Caco-2 (cell line): Measurements from ENCODE around the gene TSPAN9. TPM values are rescaled to one million over a fixed set of nuclear protein-coding genes. Genes with fewer than 3 reads are reported as not detected.

Experiments used
- BruUV-seq: library from RNA; stranded (reverse); fragments of 400-500 nt; replicated peaks from 2 replicates; lab custom pipeline; 2021; lab: Mats Ljungman, UMichigan
- CTCF ChIA-PET: fragments of 300-600 bp; sonication (Branson Sonifier 250); formaldehyde crosslinking; loops from one replicate; lab custom pipeline; 2022; ENCODE audit warnings: antibody characterized with exemption; lab: Charles Lee
- POLR2A ChIA-PET: fragments of 300-600 bp; sonication (Branson Sonifier 250); formaldehyde crosslinking; loops from one replicate; lab custom pipeline; 2022; ENCODE audit warnings: antibody characterized with exemption; lab: Charles Lee
- DNase-seq, 2 experiments: peaks; one replicate each; pipeline versions ENCODE4 v3.0.0 to v3.0.0-alpha.2; 2020 to 2022
- H3K27me3 ChIP-seq: replicated peaks from 2 replicates; pipeline ENCODE4 v1.6.0; 2011; ENCODE audit warnings: low read length; ENCODE audit not compliant: control insufficient read depth, insufficient read depth
- H3K36me3 ChIP-seq: 2 replicates; pipeline ENCODE4 v1.5.1; 2011; ENCODE audit warnings: low read length; ENCODE audit not compliant: control insufficient read depth, insufficient read depth
- H3K4me1 ChIP-seq: fragments of 250-450 bp; sonication (Bioruptor Pico); 2 replicates; pipeline ENCODE4 v1.5.1; 2020; ENCODE audit warnings: mild to moderate bottlenecking
- H3K4me3 ChIP-seq: 2 replicates; pipeline ENCODE4 v1.5.1; 2011; ENCODE audit warnings: low read depth, mild to moderate bottlenecking, control low read depth, low read length
- H3K9me3 ChIP-seq: fragments of 250-450 bp; sonication (Bioruptor Pico); 2 replicates; pipeline ENCODE4 v1.5.1; 2020; ENCODE audit warnings: mild to moderate bottlenecking, moderate library complexity
- H3K27ac Mint-ChIP-seq: one replicate; pipeline ENCODE4 v1.8.0; 2022; ENCODE audit warnings: mixed read lengths; ENCODE audit not compliant: unreplicated experiment
- H3K27me3 Mint-ChIP-seq: one replicate; pipeline ENCODE4 v1.8.0; 2022; ENCODE audit warnings: mixed read lengths; ENCODE audit not compliant: insufficient read depth, unreplicated experiment
- H3K36me3 Mint-ChIP-seq: one replicate; pipeline ENCODE4 v1.8.0; 2022; ENCODE audit warnings: mild to moderate bottlenecking, mixed read lengths; ENCODE audit not compliant: insufficient read depth, unreplicated experiment
- H3K4me1 Mint-ChIP-seq: one replicate; pipeline ENCODE4 v1.8.0; 2022; ENCODE audit warnings: low read depth, mixed read lengths; ENCODE audit not compliant: unreplicated experiment
- H3K4me3 Mint-ChIP-seq: one replicate; pipeline ENCODE4 v1.8.0; 2022; ENCODE audit warnings: mild to moderate bottlenecking, moderate library complexity, mixed read lengths; ENCODE audit not compliant: unreplicated experiment
- H3K9me3 Mint-ChIP-seq: one replicate; pipeline ENCODE4 v1.8.0; 2022; ENCODE audit warnings: mixed read lengths; ENCODE audit not compliant: unreplicated experiment
- intact Hi-C: fragments of 100-400 bp; cut with micrococcal nuclease; formaldehyde crosslinking; loops from one replicate; pipeline ENCODE4 v1.10.0; 2022; ENCODE audit not compliant: unreplicated experiment
- total RNA-seq: library from RNA; stranded (reverse); gene quantifications from 2 replicates; pipeline ENCODE4 v1.2.3, GENCODE V29; 2022
- TF ChIP-seq, protein P1 (sequence below), 2 experiments: fragments of 200-600 bp in 1 of 2; IDR thresholded peaks; 1 replicate in 1 of 2; 2 replicates in 1 of 2; pipeline versions ENCODE4 v1.5.1 to v1.8.0; 2011 to 2022; ENCODE audit warnings: antibody characterized with exemption in 1 of 2, control low read depth in 1 of 2, inconsistent platforms in 1 of 2, low read depth in 1 of 2, low read length in 1 of 2, mild to moderate bottlenecking in 1 of 2, moderate library complexity in 1 of 2; ENCODE audit not compliant: insufficient read depth in 1 of 2, severe bottlenecking in 1 of 2, unreplicated experiment in 1 of 2

TSPAN9 gene
- total RNA-seq, 1 experiment from 2014 or later: 49.1 TPM

DNA sequence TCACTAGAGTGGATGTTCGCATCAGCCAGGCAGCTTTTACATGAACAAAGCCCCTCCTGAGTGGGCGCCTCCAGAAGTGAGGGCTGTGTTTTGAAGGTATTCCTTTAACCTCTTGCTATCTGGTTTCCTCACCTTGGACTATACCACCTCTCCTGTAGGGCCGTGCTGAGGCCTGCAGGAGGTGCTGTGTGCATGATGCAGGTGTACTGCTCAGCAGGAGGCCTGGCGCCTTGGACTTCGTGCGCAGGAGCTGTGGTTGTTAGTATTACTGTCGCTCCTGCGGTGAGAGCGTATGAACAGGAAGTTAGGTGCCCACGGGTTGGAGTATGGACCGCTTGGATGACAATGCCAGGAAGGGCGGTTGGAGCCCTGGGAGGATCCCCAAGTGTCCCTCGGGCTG lies 130.7 kb downstream of the TSPAN9 start:
- Histone ChIP-seq H3K4me3 (no peak overlapping the region), H3K36me3 (no peaks in the 10 kb centered on the region), H3K9me3 (no peaks in the 10 kb centered on the region), H3K27me3 (no peaks in the 10 kb centered on the region), H3K4me1 (no peaks in the 10 kb centered on the region)
- BruUV-seq: no TSS peak
- ChIA-PET POLR2A (no interaction called here), CTCF (interaction anchor here (1.0 to 2.7 kb wide), 6 partner anchors 9 to 92 kb away, joined by 4 to 26 read pairs (median 5); no protein-coding TSS in a partner anchor)
- Mint-ChIP-seq H3K4me3 (no peak overlapping the region), H3K4me1 (peaks cover 3% of the 10 kb centered on the region), H3K9me3 (no peaks in the 10 kb centered on the region), H3K27ac (no peak overlapping the region), H3K36me3 (no peaks in the 10 kb centered on the region), H3K27me3 (peaks cover 2% of the 10 kb centered on the region)
- TF ChIP-seq, protein P1, sequence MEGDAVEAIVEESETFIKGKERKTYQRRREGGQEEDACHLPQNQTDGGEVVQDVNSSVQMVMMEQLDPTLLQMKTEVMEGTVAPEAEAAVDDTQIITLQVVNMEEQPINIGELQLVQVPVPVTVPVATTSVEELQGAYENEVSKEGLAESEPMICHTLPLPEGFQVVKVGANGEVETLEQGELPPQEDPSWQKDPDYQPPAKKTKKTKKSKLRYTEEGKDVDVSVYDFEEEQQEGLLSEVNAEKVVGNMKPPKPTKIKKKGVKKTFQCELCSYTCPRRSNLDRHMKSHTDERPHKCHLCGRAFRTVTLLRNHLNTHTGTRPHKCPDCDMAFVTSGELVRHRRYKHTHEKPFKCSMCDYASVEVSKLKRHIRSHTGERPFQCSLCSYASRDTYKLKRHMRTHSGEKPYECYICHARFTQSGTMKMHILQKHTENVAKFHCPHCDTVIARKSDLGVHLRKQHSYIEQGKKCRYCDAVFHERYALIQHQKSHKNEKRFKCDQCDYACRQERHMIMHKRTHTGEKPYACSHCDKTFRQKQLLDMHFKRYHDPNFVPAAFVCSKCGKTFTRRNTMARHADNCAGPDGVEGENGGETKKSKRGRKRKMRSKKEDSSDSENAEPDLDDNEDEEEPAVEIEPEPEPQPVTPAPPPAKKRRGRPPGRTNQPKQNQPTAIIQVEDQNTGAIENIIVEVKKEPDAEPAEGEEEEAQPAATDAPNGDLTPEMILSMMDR (IDR thresholded peaks at IDR 0.05; ENCODE audit: insufficient read depth in 1 of 2, low read depth in 1 of 2, low read length in 1 of 2, severe bottlenecking in 1 of 2, unreplicated experiment in 1 of 2): peak; percentile 51
- peak in 1 of 2 experiments; percentile 55 for DNase-seq
- intact Hi-C loops: no loop called here

DNA sequence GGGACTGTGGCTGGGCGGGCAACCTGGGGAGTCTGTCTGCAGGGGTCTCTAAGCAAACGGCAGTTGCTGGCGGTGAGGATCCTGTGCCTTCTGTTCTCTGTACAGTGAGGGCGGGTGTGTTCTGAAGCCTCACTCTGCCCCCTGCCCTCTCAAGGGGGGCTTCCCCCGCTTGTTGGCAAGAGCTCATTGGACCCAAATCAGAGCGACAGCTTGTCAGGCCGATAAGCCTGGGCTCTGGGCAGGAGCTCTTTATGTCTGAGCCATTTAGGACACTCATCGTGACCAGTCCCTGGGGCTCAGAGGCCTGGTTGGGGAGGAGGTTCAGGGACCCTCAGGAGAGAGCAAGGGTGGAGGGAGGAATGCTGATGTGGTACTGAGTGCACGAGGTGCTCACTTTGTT lies 136.0 kb downstream of the TSPAN9 start:
- Mint-ChIP-seq H3K4me1 (no peaks in the 10 kb centered on the region), H3K9me3 (no peaks in the 10 kb centered on the region), H3K27ac (no peak overlapping the region), H3K27me3 (no peaks in the 10 kb centered on the region), H3K36me3 (no peaks in the 10 kb centered on the region), H3K4me3 (no peak overlapping the region)
- H3K27me3 ChIP-seq: no peaks in the 10 kb centered on the region
- no TSS peak for BruUV-seq
- TF ChIP-seq, protein P1 (IDR thresholded peaks at IDR 0.05; ENCODE audit: insufficient read depth in 1 of 2, low read depth in 1 of 2, low read length in 1 of 2, severe bottlenecking in 1 of 2, unreplicated experiment in 1 of 2): no peak
- DNase-seq: no peak
- H3K4me1 ChIP-seq: no peaks in the 10 kb centered on the region
- intact Hi-C loops: no loop called here
- no peaks in the 10 kb centered on the region for H3K9me3 ChIP-seq
- H3K36me3 ChIP-seq: no peaks in the 10 kb centered on the region
- POLR2A ChIA-PET: no interaction called here
- H3K4me3 ChIP-seq: no peak overlapping the region
- CTCF ChIA-PET: interaction anchor here (0.6 to 1.8 kb wide), 3 partner anchors 63 to 320 kb away, joined by 3 to 7 read pairs (median 4); no protein-coding TSS in a partner anchor

DNA sequence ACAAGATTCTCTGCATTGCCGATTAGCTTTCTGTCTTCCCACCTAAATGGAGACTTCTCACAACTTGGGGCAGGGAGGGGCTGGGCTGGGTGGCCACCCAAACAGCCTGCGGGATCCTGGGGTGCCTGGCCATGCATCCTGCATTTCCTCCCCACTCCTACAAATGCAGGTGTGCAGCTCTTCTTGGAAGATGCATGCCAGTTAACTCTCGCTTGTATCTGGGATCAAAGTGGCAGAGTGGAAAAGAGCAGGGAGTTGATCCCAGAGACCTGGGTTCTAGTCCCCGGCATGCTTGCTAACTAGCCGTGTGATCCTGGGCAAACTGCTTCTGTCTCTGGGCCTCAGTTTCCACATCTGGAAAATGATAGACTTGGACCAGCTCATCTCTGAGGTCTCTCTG lies 136.6 kb downstream of the TSPAN9 start:
- no peaks in the 10 kb centered on the region for H3K27me3 ChIP-seq
- no peaks in the 10 kb centered on the region for H3K27me3 Mint-ChIP-seq
- CTCF ChIA-PET: interaction anchor here (1.0 to 1.8 kb wide), 3 partner anchors 62 to 319 kb away, joined by 3 to 7 read pairs (median 4); no protein-coding TSS in a partner anchor
- no peaks in the 10 kb centered on the region for H3K9me3 ChIP-seq
- DNase-seq: no peak
- H3K36me3 ChIP-seq: no peaks in the 10 kb centered on the region
- TF ChIP-seq, protein P1 (IDR thresholded peaks at IDR 0.05; ENCODE audit: insufficient read depth in 1 of 2, low read depth in 1 of 2, low read length in 1 of 2, severe bottlenecking in 1 of 2, unreplicated experiment in 1 of 2): no peak
- intact Hi-C loops: no loop called here
- BruUV-seq: no TSS peak
- H3K9me3 Mint-ChIP-seq: no peaks in the 10 kb centered on the region
- H3K4me3 ChIP-seq: no peak overlapping the region
- no peak overlapping the region for H3K27ac Mint-ChIP-seq
- H3K4me1 Mint-ChIP-seq: no peaks in the 10 kb centered on the region
- POLR2A ChIA-PET: no interaction called here
- no peak overlapping the region for H3K4me3 Mint-ChIP-seq
- H3K4me1 ChIP-seq: no peaks in the 10 kb centered on the region
- no peaks in the 10 kb centered on the region for H3K36me3 Mint-ChIP-seq
